Activated CD8-positive, alpha-beta memory T cell treated with anti-CD3 and anti-CD28 coated beads, Interleukin-2, amount 50 U/mL, for 1 hour (primary cell): ENCODE results near the gene D2HGDH.

Source experiments
- DNase-seq: peaks from one replicate; pipeline ENCODE4 v3.0.0-alpha.2; 2020; ENCODE audit errors: extremely low read depth

The D2HGDH gene

DNA sequence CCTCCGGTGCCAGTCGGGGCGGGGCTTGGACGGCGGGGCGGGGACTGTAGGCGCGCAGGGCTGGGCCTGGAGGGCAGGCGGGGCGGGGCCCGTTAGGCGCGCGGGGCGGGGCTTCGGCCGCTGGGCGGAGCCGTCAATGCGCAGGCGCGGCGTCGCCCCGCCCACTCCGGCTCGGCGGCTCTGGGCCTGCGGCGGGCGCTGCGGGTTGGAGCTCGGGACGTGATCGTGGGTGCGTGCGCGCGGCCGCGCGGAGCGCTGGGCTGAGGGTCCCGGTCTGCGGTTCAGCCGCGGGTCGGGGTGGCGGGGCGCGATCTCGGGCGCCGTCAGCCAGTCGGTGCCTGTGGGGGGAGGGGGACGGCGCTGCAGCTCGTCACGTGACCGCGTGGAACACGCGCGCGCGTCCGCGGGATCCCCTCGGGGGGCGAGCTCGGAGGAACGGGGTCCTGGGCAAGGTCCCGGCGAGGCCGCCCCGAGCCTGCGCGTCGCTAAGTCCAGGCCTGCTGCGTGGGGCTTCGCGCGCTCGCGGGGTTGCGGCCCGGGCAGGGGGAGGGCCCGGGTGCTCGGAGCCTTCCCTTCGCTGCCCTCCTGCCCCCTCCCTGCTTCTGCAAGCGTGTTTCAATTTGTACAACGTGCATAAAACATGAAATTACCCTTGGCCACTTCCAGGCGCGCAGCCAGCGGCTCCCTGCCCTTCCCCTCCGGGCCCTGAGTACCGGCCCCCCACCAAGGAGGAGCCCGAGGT lies at the start of gene D2HGDH:
Gene D2HGDH (plus strand): TSS at position 164 of the 742 bp plus-strand sequence. CDS start 595 bp downstream, outside the sequence.
- peak; percentile 73 for DNase-seq

DNA sequence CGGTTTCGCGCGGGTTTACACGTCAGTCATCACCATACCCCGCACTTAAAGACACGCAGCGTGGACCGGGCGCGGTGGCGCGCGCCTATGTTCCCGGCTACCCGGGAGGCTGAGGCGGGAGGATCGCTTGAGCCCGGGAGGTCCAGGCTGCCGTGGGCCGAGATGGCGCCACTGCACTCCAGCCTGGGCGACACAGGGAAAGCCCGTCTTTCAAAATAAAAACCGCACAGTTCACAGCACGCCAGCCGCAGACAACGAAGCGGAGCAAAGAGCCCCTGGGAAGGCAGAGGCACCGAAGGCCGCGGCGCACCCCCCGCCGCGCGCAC lies 48.1 kb upstream of the D2HGDH start:
- no peak for DNase-seq

DNA sequence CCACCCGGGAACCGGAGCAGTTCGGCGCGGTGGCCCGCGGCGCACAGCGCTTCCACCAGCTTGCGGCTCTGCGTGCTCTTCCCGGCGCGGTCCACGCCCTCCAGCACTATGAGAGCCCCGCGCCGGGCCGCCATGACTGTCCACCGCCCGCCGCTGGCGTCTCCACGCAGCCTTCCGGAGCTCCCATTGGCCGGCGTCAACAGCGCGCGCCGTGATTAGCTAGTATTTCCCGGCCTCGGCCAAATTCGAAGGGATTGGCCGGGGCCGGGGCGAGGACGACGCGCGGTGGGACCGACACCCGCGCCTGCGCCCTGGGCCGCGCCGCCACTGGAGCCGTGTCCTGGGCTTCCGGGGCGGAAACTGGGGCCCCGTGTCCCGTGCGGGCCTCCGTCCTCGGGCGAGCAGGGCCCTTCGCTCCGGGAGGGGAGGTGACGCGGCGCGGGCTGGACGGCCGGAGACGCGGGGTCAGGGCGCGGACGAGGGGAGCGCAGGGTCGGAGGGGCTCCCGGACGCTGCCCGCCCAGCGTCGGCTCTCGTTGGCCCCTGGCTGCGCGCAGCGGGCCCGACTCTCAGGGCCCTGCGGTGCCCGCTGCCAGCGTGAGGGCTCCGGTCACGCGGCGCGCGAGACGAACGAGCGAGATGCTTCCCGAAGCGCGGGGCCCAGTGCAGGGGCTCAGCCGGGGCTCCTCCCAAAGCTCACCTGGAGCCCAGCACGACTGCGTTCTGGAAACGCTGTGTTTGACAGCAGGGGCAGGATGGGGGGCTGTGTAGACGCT lies 47.6 kb upstream of the D2HGDH start, which contains the start of gene DTYMK:
Gene DTYMK (minus strand): TSS at position 166 of the 776 bp plus-strand sequence. CDS start 32 bp downstream, at position 134.
- peak; percentile 84 for DNase-seq

DNA sequence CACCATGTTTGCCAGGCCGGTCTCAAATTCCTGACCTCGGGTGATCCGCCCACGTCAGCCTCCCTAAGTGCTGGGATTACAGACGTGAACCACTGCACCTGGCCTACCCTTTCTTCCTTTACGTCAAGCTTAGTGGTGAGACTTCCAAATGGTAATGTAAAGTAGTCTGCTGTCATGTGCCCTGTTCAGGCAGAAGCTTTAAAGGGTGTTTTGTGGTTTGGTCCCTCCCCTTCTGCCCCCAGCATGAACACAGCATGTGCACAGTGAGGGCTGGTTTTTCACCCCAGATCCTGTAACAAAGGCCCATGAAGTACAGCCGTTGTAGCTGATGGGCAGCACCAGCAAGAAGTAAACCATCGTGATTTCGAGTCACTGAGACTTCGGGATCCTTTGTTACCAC lies 45.1 kb upstream of the D2HGDH start:
- DNase-seq = peak; percentile 31

- DNase-seq = no peak
These were observed 44.2 kb upstream of the D2HGDH start for GRCh38 chr2:241690202-241690717.

DNA sequence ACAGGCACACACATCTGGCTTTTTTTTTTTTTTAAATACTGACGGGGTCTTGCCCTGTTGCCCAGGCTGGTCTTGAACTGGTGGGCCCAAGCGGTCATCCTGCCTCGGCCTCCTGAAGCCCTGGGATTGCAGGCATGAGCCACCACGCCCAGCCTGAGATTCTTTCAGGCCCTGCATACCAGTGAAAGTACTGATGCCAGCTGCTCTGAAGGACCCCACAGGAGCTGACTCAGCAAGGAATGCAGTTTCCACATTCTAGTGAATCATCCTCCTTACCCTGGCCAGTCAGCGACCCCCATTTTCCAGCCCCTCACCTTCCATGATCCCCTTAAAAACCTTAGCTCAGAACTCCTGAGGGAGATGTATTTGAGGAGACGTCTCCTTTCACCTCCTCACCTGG lies 42.0 kb upstream of the D2HGDH start:
- DNase-seq = no peak

DNA sequence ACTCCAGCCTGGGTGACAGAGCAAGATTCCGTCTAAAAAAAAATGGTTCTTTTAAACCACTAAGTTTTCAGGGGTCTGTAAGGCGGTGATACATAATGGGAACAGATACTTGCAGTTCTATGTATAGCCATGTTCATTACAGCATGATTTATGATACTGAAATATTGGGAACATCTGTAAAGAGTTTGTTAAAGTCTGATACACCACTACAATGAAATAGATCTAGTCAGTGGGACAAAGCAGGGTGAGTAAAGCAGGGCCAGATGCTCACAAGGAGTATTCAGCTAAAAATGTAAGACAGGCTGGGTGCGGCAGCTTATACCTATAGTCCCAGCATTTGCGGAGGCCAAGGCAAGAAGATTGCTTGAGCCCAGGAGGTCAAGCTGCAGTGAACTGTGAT lies 38.8 kb upstream of the D2HGDH start:
- no peak for DNase-seq

GRCh38 chr2:241701149-241701398 lies 33.4 kb upstream of the D2HGDH start:
- no peak for DNase-seq

GRCh38 chr2:241701399-241702154 lies 32.9 kb upstream of the D2HGDH start, which contains the start of gene ING5:
ING5 (plus strand) TSS chr2:241702039; CDS start chr2:241702066, 27 bp downstream.
- peak; percentile 74 for DNase-seq

DNA sequence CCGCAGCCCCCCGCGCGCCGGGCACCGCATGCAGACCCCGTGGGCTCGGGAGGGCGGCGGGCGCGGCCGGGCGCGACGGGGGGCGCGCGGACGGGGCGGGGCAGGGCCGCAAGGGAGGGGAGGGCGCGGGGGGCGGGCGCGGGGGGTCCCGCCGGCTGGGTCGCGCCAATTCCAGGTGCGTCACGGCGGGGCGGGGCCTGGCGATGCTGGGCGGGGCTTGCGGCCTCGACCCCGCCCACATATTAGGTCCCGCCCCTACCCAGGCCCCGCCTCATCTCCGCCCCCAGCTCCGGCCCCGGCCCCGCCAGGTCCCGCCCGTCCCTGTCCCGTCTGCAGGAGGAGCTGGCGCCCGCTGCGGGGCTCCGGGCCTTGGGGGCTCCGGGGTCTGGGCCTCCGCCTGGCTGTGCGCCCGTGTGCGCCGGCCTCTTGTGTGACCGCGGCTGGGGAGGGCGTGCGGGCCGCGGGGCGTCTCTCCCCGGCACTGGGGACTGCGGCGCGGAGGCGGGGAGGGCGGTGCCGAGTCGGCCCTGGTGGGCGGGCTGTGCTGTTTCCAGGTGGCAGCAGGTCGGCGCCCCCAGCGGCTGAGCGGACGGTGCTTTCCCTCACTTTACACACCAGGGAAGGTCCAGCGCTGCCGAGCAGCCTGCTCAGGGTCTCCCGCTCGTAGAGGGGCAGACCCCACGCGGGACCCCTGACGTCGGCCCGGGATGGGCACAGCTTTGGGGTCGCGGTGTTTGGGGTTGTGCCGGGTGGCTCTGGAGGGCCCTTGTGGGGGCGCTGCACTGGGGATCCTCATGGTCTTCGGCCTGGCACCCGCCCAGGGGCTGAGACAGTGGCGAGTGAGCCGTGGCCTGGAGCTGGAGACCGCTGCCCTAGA lies 32.0 kb upstream of the D2HGDH start:
- DNase-seq = peak; percentile 76

- no peak for DNase-seq
These were observed 31.3 kb upstream of the D2HGDH start for GRCh38 chr2:241703032-241703604.

DNA sequence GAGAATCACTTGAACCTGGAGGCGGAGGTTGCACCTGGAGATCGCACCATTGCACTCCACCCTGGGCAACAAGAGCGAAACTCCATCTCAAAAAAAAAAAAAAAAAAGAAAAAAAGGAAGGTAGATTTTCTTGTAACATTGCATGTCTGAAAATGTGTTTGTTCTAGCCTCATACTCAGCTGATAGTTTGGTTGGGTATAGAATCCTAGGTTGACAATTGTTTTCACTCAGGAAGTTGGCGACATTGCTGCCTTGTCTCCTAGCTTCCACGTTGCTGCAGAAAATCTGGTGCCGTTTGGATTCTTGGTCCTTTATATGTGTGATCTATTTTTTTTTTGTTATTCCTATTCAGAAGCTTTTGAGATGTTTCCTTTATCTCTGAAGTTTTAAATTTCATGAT lies 27.9 kb upstream of the D2HGDH start:
- DNase-seq = no peak

DNA sequence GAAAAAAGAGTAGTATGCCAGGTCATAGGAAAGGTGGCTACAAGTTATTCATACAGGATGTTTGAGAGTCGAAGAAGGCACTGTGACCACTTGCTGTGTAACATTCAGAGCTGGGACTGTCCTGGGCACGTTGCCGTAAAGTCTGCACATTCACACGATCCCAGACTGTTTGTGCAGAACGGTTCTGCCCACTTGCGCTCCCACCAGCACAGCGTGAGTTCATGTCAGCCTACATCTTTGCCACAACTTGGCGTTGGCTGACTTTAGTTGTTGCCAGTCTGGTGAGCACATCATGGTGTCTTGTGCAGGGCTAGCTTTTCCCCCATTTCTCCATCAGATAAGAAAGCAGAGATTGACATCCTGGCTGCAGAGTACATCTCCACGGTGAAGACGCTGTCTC lies 25.6 kb upstream of the D2HGDH start:
- DNase-seq = no peak

DNA sequence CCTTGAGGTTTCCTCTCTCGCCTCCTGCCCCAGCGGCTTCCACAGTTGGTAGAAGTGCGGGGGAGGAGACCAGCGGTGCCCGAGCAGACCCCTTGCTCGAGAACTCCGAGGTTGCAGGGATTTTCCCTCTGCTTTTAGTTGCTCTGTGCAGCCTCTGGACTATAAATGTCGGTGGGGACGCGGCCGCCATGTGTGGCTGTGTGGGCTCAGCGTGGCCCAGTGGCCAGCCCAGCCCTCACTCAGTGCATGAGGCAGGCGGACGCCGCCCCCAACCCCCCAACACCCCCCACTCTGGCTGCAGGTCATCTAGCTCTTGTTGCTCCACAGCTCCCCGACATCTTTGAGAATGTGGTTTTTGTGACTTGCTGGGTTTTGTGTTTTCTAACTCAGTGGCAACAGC lies 15.3 kb upstream of the D2HGDH start:
- DNase-seq = no peak

DNA sequence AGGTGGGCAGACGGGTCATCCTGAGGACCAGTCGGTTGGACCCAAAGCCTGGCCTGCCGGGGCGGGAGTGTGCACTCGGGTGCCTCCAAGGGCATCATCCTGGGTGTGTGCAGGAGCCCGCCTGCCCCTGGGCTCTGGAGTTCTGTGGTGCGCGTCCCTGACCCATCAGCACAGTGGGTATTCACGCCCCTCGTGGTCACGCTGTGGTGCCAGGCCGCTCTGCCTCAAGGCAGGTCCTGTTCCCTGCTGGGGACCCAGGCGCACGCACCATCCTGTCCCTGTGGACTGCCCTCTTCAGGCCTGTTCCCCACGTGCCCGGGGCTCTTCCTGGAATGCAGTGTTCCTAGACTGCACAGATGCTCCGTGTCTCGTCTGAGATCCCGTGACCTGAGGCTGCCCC lies 14.3 kb upstream of the D2HGDH start:
- DNase-seq = no peak

DNA sequence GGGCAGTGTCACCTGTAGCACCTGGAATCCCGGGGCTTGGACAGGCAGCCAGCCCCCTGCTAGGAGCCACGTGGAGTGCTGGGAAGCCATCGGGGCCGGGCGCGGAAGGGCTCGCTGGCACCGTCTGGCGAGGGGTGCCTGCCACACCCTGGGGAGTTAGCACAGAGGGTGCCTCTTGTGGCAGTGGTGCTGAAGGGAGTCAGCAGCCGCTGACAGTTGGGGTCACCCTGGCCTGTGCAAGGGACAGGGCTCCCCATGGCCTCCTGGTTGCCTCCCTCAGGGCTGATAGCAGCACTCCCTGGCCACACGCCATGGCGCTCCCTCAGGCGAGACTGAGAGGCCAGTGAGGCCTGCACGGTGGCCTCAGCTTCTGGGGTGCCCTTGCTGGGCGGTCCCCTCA lies 13.9 kb upstream of the D2HGDH start:
- DNase-seq = no peak

- DNase-seq = no peak
These were observed 12.6 kb upstream of the D2HGDH start for GRCh38 chr2:241721852-241722251.

DNA sequence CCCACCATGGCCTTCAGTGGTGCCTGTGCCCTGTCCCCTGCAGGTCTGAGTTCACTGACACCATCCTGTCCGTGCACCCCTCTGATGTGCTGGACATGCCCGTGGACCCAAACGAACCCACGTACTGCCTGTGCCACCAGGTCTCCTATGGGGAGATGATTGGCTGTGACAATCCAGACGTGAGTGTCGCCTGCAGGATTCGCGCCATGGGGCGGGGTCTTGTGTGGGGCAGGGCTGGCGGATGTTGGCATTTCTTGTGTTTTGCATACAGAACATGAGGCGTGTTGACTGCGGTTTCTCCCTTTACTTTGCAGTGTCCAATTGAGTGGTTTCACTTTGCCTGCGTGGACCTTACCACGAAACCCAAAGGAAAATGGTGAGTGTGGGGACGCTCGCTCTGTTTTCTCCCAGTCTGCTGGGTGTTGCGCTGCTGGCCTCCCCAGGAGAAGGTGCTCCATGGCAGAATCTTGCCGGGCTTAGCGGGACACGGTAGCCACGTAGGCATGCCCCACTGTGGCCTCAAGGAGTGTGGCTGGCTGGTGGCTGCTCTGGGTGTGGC lies 11.5 kb upstream of the D2HGDH start:
- no peak for DNase-seq

DNA sequence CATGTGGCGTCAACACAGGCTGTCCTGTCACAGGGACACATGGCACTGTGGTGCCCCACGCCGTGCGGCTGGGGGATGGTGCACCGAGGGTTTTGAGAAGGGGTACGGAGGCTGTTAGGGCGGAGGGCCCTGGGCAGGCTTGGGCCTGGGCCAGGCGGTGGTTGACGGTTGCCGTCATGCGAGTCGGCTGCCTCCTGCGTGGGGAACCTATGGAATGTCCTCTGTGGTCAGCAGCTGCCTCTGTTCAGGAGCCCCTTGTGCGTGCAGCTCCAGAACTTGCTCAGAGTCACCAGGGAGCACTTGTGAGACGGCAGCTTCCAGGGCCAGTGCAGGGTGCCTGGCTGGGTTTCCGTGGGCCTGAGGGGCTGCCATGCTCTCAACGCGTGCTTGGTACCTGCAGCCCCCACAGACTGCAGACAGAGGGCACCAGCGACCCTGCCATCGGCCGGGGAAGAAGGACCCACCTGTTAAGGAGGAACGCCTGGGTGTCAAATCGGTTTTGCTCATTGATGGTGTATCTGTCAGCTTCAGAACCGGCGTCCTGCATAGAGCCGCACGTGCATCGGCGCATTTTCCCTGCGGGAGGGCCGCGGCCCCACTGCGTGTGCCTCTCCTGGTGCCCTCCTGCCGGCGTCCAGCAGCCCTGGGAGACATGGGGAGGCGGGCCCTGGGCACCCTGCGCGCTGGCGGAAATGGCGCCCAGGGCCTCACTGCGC lies 10.0 kb upstream of the D2HGDH start:
- no peak for DNase-seq
